ENCODE results near the gene CST9.

Gene CST9, protein sequence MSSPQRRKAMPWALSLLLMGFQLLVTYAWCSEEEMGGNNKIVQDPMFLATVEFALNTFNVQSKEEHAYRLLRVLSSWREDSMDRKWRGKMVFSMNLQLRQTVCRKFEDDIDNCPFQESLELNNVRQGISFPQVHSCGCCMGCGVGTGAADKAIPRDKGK

DNA sequence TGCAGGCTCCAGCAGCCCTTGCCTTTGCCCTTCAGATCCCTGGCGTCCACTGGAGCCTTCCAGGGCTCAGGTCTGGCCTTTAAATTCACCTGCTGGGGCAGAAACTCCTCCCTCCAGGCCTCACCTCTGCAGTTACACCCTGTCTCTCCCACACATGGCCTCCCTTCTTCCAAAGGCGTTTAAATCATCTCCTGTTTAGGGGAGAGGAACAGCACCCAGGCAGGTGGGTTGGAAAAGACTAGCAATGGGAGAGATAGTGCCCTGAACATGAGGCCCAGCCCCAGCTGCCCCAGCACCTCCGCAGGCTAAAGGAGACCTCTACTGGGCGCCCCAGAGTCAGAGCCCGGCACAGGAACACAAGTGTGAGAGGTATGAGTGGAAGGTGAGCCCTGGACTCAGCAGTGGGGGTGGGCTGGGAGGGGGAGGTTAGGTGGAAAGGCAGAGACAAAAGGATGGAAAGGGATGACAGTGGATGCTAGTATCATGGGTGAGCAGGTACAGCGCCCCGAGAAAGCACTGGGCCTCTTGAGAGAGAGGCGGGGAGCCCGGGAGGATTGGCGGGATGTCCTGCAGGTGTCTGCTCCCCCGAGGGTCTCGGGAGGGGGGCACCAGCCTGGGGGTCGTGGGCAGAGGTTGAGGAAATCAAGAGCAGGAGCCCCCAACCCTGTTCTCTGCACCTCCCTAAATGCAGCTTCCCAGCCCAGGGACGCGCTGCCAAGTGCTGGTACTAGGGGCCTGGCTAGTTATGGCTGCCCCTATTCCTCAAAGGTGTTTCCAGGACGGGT, at the start of gene CST9:
CST9 (minus strand) TSS at position 51 of the 785 bp plus-strand sequence. CDS start 53 bp downstream, outside the sequence.
- DNase-seq (ENCODE audit: low read depth in 2 of 3, low spot score in 1 of 3) = no peak

DNA sequence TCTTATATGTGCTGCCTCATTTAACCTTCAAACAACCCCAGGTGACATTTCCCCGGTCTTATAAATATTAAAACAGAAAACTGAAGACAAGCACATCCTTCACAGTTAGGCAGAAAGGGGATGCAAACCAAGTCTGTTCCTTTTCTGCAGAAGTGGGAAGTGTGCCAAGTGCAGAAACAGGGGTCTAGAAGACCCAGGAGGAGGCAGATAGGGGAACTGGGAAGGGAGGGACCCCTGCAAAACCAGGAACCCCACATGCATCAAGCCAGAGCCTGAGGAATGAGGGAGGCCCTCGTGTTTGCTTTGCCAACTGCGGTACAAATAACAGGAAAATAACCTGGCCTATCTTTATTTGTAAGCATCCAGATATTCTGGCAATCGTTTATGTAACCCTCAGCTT, 49.0 kb upstream of the CST9 start:
- DNase-seq (ENCODE audit: low read depth in 2 of 3, low spot score in 1 of 3) = no peak

DNA sequence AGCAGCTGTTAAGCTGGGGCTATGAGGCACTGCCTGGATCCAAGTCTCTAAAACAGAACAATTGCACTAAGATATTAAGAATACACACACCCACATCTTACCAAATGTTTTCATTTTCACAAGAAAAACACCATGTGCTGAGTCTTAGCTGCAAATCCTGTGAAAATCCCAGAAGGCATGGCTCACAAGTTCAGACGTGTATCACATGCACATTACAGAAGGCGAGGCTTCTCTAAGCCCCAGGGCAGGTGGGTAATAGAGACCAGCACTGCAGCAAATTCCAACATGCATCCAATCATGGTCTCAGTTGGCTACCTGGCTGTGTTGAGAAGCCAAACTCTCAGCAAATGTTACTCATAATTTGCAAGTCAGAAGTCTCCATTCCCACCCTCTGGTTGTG, 48.3 kb upstream of the CST9 start:
- no peak for DNase-seq (ENCODE audit: low read depth in 2 of 3, low spot score in 1 of 3)

DNA sequence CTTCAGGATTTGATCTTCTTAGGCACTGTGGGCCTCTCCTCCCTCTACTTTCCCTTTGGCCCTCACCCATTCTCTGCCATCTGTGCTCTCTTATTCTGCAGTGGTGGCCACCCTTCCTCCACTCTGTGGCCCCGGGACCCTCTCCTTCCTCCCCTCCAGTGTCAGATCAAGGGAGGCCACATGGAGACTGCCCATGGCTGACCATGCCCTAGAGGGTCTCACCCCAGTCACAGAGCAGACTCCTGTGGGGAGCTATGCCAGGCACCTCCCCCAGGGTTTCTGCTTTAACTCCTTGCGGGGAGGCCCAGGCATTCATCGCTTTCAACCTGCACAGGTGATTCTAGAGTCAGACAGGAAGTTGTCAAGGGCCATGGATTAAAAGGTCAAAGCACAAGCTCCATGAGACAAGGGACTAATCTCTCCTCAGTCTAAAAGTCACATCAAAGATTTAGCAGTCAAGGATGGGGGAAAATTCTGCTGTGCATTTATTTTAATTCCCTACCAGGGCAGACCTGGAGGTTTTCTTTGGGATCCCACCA, 47.8 kb upstream of the CST9 start:
- no peak for DNase-seq (ENCODE audit: low read depth in 2 of 3, low spot score in 1 of 3)

DNA sequence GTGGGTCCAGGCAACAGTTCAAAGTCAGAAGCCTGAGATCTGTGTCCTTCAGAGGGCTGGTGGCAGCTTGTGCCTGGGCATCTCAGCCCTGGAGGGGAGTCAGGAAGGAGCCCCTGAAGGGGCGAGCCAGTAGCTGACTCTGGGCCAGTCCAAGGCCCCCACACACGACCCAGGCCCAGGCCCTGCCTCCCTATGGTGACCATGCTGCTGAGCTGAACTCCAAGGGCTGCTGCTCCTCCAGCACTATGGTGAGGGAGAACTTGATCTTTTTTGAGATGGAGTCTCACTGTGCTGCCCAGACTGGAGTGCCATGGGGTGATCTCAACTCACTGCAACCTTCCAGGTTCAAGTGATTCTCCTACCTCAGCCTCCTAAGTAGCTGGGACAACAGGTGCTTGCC, 47.2 kb upstream of the CST9 start:
- DNase-seq (ENCODE audit: low read depth in 2 of 3, low spot score in 1 of 3) = no peak

- no peak for DNase-seq (ENCODE audit: low read depth in 2 of 3, low spot score in 1 of 3)
Measured at GRCh38 chr20:23652371-23652770, 46.7 kb upstream of the CST9 start.

- no peak for DNase-seq (ENCODE audit: low read depth in 2 of 3, low spot score in 1 of 3)
Measured at GRCh38 chr20:23651117-23651516, 45.4 kb upstream of the CST9 start.

DNA sequence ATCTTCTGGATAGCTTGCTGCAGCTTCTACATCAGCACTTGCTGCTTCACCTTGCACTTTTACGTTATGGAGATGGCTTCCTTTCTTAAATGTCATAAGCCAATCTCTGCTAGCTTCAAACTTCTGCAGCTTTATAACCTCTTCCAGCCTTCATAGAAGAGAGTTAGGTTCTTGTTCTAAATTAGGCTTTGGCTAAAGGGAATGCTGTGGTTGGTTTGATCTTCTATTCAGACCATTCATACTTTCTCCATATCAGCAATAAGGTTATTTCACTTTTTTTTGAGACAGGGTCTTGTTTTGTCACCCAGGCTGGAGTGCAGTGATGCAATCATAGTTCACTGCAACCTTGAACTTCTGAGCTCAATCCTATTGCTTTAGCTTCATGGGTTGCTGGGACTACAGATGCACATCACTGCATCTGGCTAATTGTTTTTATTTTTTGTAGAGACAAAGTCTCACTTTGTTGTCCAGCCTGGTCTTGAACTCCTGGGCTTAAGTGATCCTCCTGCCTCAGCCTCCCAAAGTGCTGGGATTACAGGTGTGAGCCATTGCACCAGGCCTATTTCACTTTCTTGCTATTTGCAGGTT, 44.2 kb upstream of the CST9 start:
- no peak for DNase-seq (ENCODE audit: low read depth in 2 of 3, low spot score in 1 of 3)

- DNase-seq (ENCODE audit: low read depth in 2 of 3, low spot score in 1 of 3) = no peak
Measured at GRCh38 chr20:23649242-23649641, 43.5 kb upstream of the CST9 start.

DNA sequence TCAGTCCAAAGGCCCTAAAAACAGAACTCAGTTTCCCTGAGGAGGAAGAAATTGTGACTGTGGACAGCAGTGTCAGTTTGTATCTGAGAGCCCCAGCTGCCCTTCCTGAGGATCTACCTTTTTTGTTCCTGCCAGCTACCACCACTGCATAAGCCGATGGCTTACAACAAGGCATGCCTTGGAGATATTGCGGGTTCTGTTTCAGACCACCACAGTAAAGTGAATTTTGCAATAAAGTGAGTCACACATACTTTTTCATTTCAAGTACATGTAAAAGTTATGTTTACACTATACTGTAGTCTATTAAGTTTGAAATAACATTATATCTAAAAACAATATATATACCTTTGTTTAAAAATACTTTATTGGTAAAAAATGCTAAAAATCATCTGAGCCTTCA, 41.6 kb upstream of the CST9 start:
- no peak for DNase-seq (ENCODE audit: low read depth in 2 of 3, low spot score in 1 of 3)

DNA sequence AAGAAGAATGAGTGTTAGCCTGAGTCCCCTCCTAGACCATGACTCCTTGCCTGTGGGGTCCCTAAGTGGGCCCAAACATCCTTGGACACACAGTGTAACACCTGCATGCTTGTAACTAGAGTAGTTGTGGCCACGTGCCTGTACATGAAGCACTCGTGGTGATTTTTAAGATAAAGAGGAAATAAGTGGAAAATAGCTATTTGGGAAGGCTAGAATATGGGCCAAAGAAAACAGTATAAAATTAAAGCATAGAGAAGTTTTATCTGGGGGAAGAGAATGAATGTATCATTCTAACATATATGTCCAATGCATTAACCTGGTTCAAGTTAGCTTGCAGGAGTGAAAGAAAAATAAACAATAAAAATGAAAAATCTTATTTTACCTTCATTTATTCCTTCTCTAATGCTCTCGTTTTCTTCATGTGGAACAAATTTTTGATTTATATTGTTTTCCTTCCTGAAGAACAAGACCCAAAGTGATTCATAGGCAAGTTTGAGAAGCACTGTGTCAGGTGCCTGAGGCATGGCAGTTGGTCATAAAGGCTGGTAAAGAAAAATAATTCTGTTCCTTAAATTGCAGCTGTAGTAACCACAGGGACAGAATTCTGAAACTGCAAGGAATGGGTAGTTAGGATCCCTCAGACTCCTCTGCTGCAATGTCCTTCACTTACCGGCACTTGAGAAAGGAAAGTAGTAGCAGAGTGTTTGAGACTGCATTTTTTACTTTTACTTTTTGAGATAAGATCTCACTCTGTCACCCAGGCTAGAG, 40.6 kb upstream of the CST9 start:
- DNase-seq (ENCODE audit: low read depth in 2 of 3, low spot score in 1 of 3) = no peak

GRCh38 chr20:23645575-23645974, 39.9 kb upstream of the CST9 start:
- DNase-seq (ENCODE audit: low read depth in 2 of 3, low spot score in 1 of 3) = no peak

DNA sequence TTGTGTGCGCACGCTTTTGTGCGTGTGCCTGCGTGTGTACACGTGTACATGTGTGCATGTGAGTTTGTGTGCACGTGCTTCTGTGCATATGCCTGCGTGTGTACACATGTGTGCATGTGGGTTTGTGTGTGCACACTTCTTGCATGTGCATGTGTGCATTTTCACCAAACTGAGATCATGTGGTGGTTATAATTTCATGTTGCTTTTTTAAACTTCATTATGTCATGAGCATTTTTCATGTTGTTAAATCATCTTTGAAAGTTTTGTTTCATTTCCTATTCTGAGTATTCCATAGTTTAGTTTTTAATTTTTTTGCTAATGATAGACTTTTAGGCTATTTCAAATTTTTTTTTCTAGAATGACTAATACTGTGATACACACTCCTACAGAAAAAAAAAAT, 38.4 kb upstream of the CST9 start:
- DNase-seq (ENCODE audit: low read depth in 2 of 3, low spot score in 1 of 3) = no peak

- DNase-seq (ENCODE audit: low read depth in 2 of 3, low spot score in 1 of 3) = no peak
Measured at GRCh38 chr20:23643659-23644058, 37.9 kb upstream of the CST9 start.

- no peak for DNase-seq (ENCODE audit: low read depth in 2 of 3, low spot score in 1 of 3)
Measured at GRCh38 chr20:23641936-23642751, 36.4 kb upstream of the CST9 start.

GRCh38 chr20:23640671-23641667, 35.3 kb upstream of the CST9 start:
- DNase-seq (ENCODE audit: low read depth in 2 of 3, low spot score in 1 of 3) = no peak

GRCh38 chr20:23640018-23640601, 34.4 kb upstream of the CST9 start:
- no peak for DNase-seq (ENCODE audit: low read depth in 2 of 3, low spot score in 1 of 3)

DNA sequence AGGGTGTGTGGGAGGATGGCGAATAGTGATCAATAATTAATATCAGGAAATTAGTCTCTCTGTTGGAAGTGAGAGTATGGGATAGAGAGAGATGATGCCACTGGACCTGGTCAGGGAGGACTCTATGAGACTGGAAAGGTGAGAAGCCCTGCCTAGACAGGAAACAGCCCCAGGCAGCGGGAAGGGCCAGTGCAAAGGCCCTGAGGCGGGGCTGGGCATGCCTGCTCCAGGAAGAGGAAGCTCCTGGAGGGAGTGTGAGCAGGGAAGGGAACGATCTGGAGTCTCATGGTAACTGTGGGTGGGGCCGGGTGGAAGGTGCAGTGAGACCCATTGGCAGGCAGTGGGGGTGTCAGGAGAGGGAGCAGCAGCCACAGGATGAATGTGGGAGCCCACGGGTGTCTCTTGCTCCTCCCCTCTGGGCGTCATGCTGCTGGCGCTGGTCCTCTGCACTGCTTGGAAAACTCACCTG, 33.8 kb upstream of the CST9 start:
- no peak for DNase-seq (ENCODE audit: low read depth in 2 of 3, low spot score in 1 of 3)

DNA sequence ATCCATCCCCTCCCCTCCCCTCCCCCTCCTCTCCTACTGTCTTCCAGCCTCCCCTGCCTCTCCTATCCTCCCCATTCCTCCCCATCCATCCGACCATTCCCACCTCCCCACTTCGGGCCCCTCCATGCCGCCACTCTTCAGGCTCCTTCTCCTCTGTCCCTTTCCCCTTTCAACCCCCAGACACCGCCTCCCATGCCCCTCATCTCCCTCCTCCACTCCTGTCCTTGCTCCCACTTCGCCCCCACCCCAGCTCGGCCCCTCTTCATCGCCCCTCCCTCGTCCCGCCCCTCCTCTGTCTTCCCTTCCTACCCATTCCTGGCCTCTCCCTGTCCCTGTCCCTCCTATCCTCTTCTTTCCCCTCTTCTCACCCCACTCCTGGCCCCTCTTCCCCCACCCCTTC, 32.6 kb upstream of the CST9 start:
- DNase-seq (ENCODE audit: low read depth in 2 of 3, low spot score in 1 of 3) = no peak

Data from stimulated activated CD4-positive, alpha-beta T cell treated with anti-CD3 and anti-CD28 coated beads, Interleukin-12 subunit alpha, Interleukin-12 subunit beta, amount 100 ng/mL, for 48 hours (primary cell).